ENCODE measurements around the gene EAPP.
"Not testable (repeated sequence)": the region's sequence is repeated elsewhere in the genome, so short reads cannot be mapped to it uniquely, and the experiment has no call there.

The EAPP gene

GRCh38 chr14:34507459-34507858 lies 32.0 kb downstream of the EAPP start:
- H3K4me3 Mint-ChIP-seq, result no peak overlapping the region
- H3K4me1 Mint-ChIP-seq (ENCODE audit: low read depth), result no peaks in the 10 kb centered on the region

GRCh38 chr14:34505124-34505491 lies 34.4 kb downstream of the EAPP start:
- H3K4me3 Mint-ChIP-seq; H3K27ac Mint-ChIP-seq; H3K36me3 Mint-ChIP-seq (ENCODE audit: low read depth); H3K9me3 Mint-ChIP-seq; H3K4me1 Mint-ChIP-seq (ENCODE audit: low read depth); H3K27me3 Mint-ChIP-seq (ENCODE audit: low read depth): not testable (repeated sequence)

More at GRCh38 chr14:34507459-34507858, 32.0 kb downstream of the EAPP start:
- H3K27me3 Mint-ChIP-seq (ENCODE audit: low read depth), result no peaks in the 10 kb centered on the region
- H3K9me3 Mint-ChIP-seq, result no peaks in the 10 kb centered on the region
- no peak overlapping the region for H3K27ac Mint-ChIP-seq
- H3K36me3 Mint-ChIP-seq (ENCODE audit: low read depth), result no peaks in the 10 kb centered on the region

- H3K4me1 Mint-ChIP-seq (ENCODE audit: low read depth); H3K4me3 Mint-ChIP-seq; H3K36me3 Mint-ChIP-seq (ENCODE audit: low read depth); H3K9me3 Mint-ChIP-seq; H3K27ac Mint-ChIP-seq; H3K27me3 Mint-ChIP-seq (ENCODE audit: low read depth): not testable (repeated sequence)
Observed at GRCh38 chr14:34504027-34504426, 35.5 kb downstream of the EAPP start.

- Mint-ChIP-seq H3K4me3 (no peak overlapping the region), H3K36me3 (ENCODE audit: low read depth) (no peaks in the 10 kb centered on the region), H3K9me3 (no peaks in the 10 kb centered on the region), H3K4me1 (ENCODE audit: low read depth) (no peaks in the 10 kb centered on the region), H3K27ac (no peak overlapping the region), H3K27me3 (ENCODE audit: low read depth) (no peaks in the 10 kb centered on the region)
Observed at GRCh38 chr14:34502545-34503225, 36.8 kb downstream of the EAPP start.

GRCh38 chr14:34502001-34502400 lies 37.5 kb downstream of the EAPP start:
- Mint-ChIP-seq H3K4me1 (ENCODE audit: low read depth) (no peaks in the 10 kb centered on the region), H3K36me3 (ENCODE audit: low read depth) (no peaks in the 10 kb centered on the region), H3K27ac (no peak overlapping the region), H3K27me3 (ENCODE audit: low read depth) (no peaks in the 10 kb centered on the region), H3K9me3 (no peaks in the 10 kb centered on the region), H3K4me3 (no peak overlapping the region)

GRCh38 chr14:34501004-34501580 lies 38.4 kb downstream of the EAPP start:
- Mint-ChIP-seq H3K27ac (peak overlapping the region; percentile 14), H3K4me1 (ENCODE audit: low read depth) (no peaks in the 10 kb centered on the region), H3K9me3 (no peaks in the 10 kb centered on the region), H3K36me3 (ENCODE audit: low read depth) (no peaks in the 10 kb centered on the region), H3K27me3 (ENCODE audit: low read depth) (no peaks in the 10 kb centered on the region), H3K4me3 (no peak overlapping the region)

- Mint-ChIP-seq H3K27ac (no peak overlapping the region), H3K27me3 (ENCODE audit: low read depth) (no peaks in the 10 kb centered on the region), H3K36me3 (ENCODE audit: low read depth) (no peaks in the 10 kb centered on the region), H3K4me3 (no peak overlapping the region), H3K4me1 (ENCODE audit: low read depth) (no peaks in the 10 kb centered on the region), H3K9me3 (no peaks in the 10 kb centered on the region)
Observed at GRCh38 chr14:34498684-34499412, 40.7 kb downstream of the EAPP start.

- no peaks in the 10 kb centered on the region for H3K4me1 Mint-ChIP-seq (ENCODE audit: low read depth)
- no peak overlapping the region for H3K27ac Mint-ChIP-seq
- H3K27me3 Mint-ChIP-seq (ENCODE audit: low read depth), result no peaks in the 10 kb centered on the region
- H3K9me3 Mint-ChIP-seq, result no peaks in the 10 kb centered on the region
- no peak overlapping the region for H3K4me3 Mint-ChIP-seq
- H3K36me3 Mint-ChIP-seq (ENCODE audit: low read depth), result no peaks in the 10 kb centered on the region
Observed at GRCh38 chr14:34496679-34497513, 42.6 kb downstream of the EAPP start.

GRCh38 chr14:34496007-34496678 lies 43.4 kb downstream of the EAPP start:
- no peak overlapping the region for H3K4me3 Mint-ChIP-seq
- H3K27ac Mint-ChIP-seq, result no peak overlapping the region
- peaks cover under 1% of the 10 kb centered on the region for H3K4me1 Mint-ChIP-seq (ENCODE audit: low read depth)
- no peaks in the 10 kb centered on the region for H3K9me3 Mint-ChIP-seq
- H3K36me3 Mint-ChIP-seq (ENCODE audit: low read depth), result no peaks in the 10 kb centered on the region
- peaks cover 4% of the 10 kb centered on the region for H3K27me3 Mint-ChIP-seq (ENCODE audit: low read depth)

GRCh38 chr14:34489324-34489723 lies 50.2 kb downstream of the EAPP start:
- Mint-ChIP-seq H3K4me1 (ENCODE audit: low read depth) (peaks cover 1% of the 10 kb centered on the region), H3K27ac (no peak overlapping the region), H3K9me3 (no peaks in the 10 kb centered on the region), H3K27me3 (ENCODE audit: low read depth) (peaks cover 6% of the 10 kb centered on the region), H3K36me3 (ENCODE audit: low read depth) (no peaks in the 10 kb centered on the region), H3K4me3 (no peak overlapping the region)

GRCh38 chr14:34488528-34488927 lies 51.0 kb downstream of the EAPP start:
- Mint-ChIP-seq H3K27me3 (ENCODE audit: low read depth) (peaks cover 6% of the 10 kb centered on the region), H3K4me3 (no peak overlapping the region), H3K27ac (no peak overlapping the region), H3K9me3 (no peaks in the 10 kb centered on the region), H3K4me1 (ENCODE audit: low read depth) (peaks cover 1% of the 10 kb centered on the region), H3K36me3 (ENCODE audit: low read depth) (no peaks in the 10 kb centered on the region)

- H3K4me3 Mint-ChIP-seq, result no peak overlapping the region
- H3K9me3 Mint-ChIP-seq, result no peaks in the 10 kb centered on the region
- no peaks in the 10 kb centered on the region for H3K27me3 Mint-ChIP-seq (ENCODE audit: low read depth)
- H3K4me1 Mint-ChIP-seq (ENCODE audit: low read depth), result no peaks in the 10 kb centered on the region
- no peak overlapping the region for H3K27ac Mint-ChIP-seq
- no peaks in the 10 kb centered on the region for H3K36me3 Mint-ChIP-seq (ENCODE audit: low read depth)
Observed at GRCh38 chr14:34484726-34485125, 54.8 kb downstream of the EAPP start.

- H3K4me3 Mint-ChIP-seq, result no peak overlapping the region
- H3K4me1 Mint-ChIP-seq (ENCODE audit: low read depth), result no peaks in the 10 kb centered on the region
Observed at GRCh38 chr14:34482463-34482862, 57.0 kb downstream of the EAPP start.

GRCh38 chr14:34479694-34480093 lies 59.8 kb downstream of the EAPP start:
- Mint-ChIP-seq H3K27ac (no peak overlapping the region), H3K9me3 (no peaks in the 10 kb centered on the region), H3K4me1 (ENCODE audit: low read depth) (no peaks in the 10 kb centered on the region), H3K27me3 (ENCODE audit: low read depth) (no peaks in the 10 kb centered on the region), H3K4me3 (no peak overlapping the region), H3K36me3 (ENCODE audit: low read depth) (no peaks in the 10 kb centered on the region)

More at GRCh38 chr14:34482463-34482862, 57.0 kb downstream of the EAPP start:
- H3K36me3 Mint-ChIP-seq (ENCODE audit: low read depth), result no peaks in the 10 kb centered on the region
- no peak overlapping the region for H3K27ac Mint-ChIP-seq
- H3K9me3 Mint-ChIP-seq, result no peaks in the 10 kb centered on the region
- no peaks in the 10 kb centered on the region for H3K27me3 Mint-ChIP-seq (ENCODE audit: low read depth)
